HG02884 (cell line): ENCODE data around the gene NT5C1B.
A peak's percentile ranks its signal among the peaks of the same experiment; 100 is the strongest.

ENCODE experiments used
- ATAC-seq: cut with Tn5 transposase; IDR thresholded peaks from one replicate; pipeline ENCODE4 v1.9.1; 2021; ENCODE audit warnings: mild to moderate bottlenecking, moderate library complexity; ENCODE audit not compliant: unreplicated experiment

NT5C1B gene

GRCh38 chr2:18552351-18553077 lies 36.9 kb downstream of the NT5C1B start:
- no peak for ATAC-seq

GRCh38 chr2:18551623-18552022 lies 37.7 kb downstream of the NT5C1B start:
- no peak for ATAC-seq

- no peak for ATAC-seq
These were observed 38.2 kb downstream of the NT5C1B start for GRCh38 chr2:18551169-18551568.

GRCh38 chr2:18550433-18550832 lies 38.9 kb downstream of the NT5C1B start:
- no peak for ATAC-seq

- no peak for ATAC-seq
These were observed 40.3 kb downstream of the NT5C1B start for GRCh38 chr2:18549083-18549482.

GRCh38 chr2:18548621-18549020 lies 40.7 kb downstream of the NT5C1B start:
- ATAC-seq = no peak

- ATAC-seq = no peak
These were observed 42.8 kb downstream of the NT5C1B start for GRCh38 chr2:18546567-18546966.

- ATAC-seq = no peak
These were observed 44.0 kb downstream of the NT5C1B start for GRCh38 chr2:18545384-18545783.

GRCh38 chr2:18544171-18544570 lies 45.2 kb downstream of the NT5C1B start:
- ATAC-seq = no peak

- no peak for ATAC-seq
These were observed 48.5 kb downstream of the NT5C1B start for GRCh38 chr2:18540872-18541271.

GRCh38 chr2:18536697-18537096 lies 52.7 kb downstream of the NT5C1B start:
- ATAC-seq = no peak

GRCh38 chr2:18536100-18536499 lies 53.3 kb downstream of the NT5C1B start:
- no peak for ATAC-seq

- ATAC-seq = no peak
These were observed 58.2 kb downstream of the NT5C1B start for GRCh38 chr2:18531194-18531593.

- ATAC-seq = no peak
These were observed 61.5 kb downstream of the NT5C1B start for GRCh38 chr2:18527822-18528221.

- no peak for ATAC-seq
These were observed 62.0 kb downstream of the NT5C1B start for GRCh38 chr2:18527326-18527725.

GRCh38 chr2:18526429-18526828 lies 62.9 kb downstream of the NT5C1B start:
- no peak for ATAC-seq

GRCh38 chr2:18525852-18526251 lies 63.5 kb downstream of the NT5C1B start:
- no peak for ATAC-seq

- ATAC-seq = no peak
These were observed 64.1 kb downstream of the NT5C1B start for GRCh38 chr2:18525236-18525635.

GRCh38 chr2:18522484-18523146 lies 66.8 kb downstream of the NT5C1B start:
- no peak for ATAC-seq

- peak; percentile 86 for ATAC-seq
These were observed 68.6 kb downstream of the NT5C1B start for GRCh38 chr2:18520451-18521425.

GRCh38 chr2:18519914-18520450 lies 69.4 kb downstream of the NT5C1B start:
- ATAC-seq = no peak
